ENCODE data around the gene PAQR5. TPM values are rescaled to one million over a fixed set of nuclear protein-coding genes. Genes with fewer than 3 reads are reported as not detected.

The PAQR5 gene
- total RNA-seq, 4 donors from 2014 or later = 0.27 to 2.6 (median 1.4) TPM

GRCh38 chr15:69342460-69343076 lies 43.9 kb downstream of the PAQR5 start:
- no peak for ATAC-seq
- no peak overlapping the region for H3K4me3 ChIP-seq
- peaks cover 7% of the 10 kb centered on the region for H3K27me3 ChIP-seq
- WGBS, 2 donors (ENCODE audit: low coverage in 1 of 2) = 60 to 62% methylated on average over 1 to 2 of the region's 3 CpGs
- H3K27ac ChIP-seq = no peak overlapping the region
- H3K36me3 ChIP-seq = no peaks in the 10 kb centered on the region
- no peak for TF ChIP-seq CTCF (IDR thresholded peaks at IDR 0.05)
- no peak for TF ChIP-seq POLR2A (IDR thresholded peaks at IDR 0.05)
- no peak for TF ChIP-seq POLR2AphosphoS5 (IDR thresholded peaks at IDR 0.05)
- TF ChIP-seq EP300 (IDR thresholded peaks at IDR 0.05) = no peak
- H3K4me1 ChIP-seq = no peaks in the 10 kb centered on the region
- H3K9me3 ChIP-seq = no peaks in the 10 kb centered on the region

GRCh38 chr15:69343133-69343532 lies 44.4 kb downstream of the PAQR5 start:
- no peak overlapping the region for H3K4me3 ChIP-seq
- WGBS, 2 donors (ENCODE audit: low coverage in 1 of 2) = 17 to 20% methylated on average over 2 of the region's 2 CpGs

GRCh38 chr15:69344238-69344637 lies 45.5 kb downstream of the PAQR5 start:
- WGBS, 2 donors (ENCODE audit: low coverage in 1 of 2) = 83 to 100% methylated on average over 1 to 2 of the region's 2 CpGs
- no peak for ATAC-seq
- peaks cover 12% of the 10 kb centered on the region for H3K27me3 ChIP-seq
- H3K4me1 ChIP-seq = no peaks in the 10 kb centered on the region
- H3K27ac ChIP-seq = no peak overlapping the region
- H3K9me3 ChIP-seq = no peaks in the 10 kb centered on the region
- TF ChIP-seq POLR2A (IDR thresholded peaks at IDR 0.05) (no peak), POLR2AphosphoS5 (IDR thresholded peaks at IDR 0.05) (no peak), CTCF (IDR thresholded peaks at IDR 0.05) (no peak), EP300 (IDR thresholded peaks at IDR 0.05) (no peak)
- H3K4me3 ChIP-seq = no peak overlapping the region
- H3K36me3 ChIP-seq = no peaks in the 10 kb centered on the region

More at GRCh38 chr15:69343133-69343532, 44.4 kb downstream of the PAQR5 start:
- H3K4me1 ChIP-seq = no peaks in the 10 kb centered on the region
- no peak for ATAC-seq
- H3K27ac ChIP-seq = no peak overlapping the region
- no peaks in the 10 kb centered on the region for H3K9me3 ChIP-seq
- TF ChIP-seq EP300 (IDR thresholded peaks at IDR 0.05) (no peak), CTCF (IDR thresholded peaks at IDR 0.05) (no peak), POLR2AphosphoS5 (IDR thresholded peaks at IDR 0.05) (no peak), POLR2A (IDR thresholded peaks at IDR 0.05) (no peak)
- peaks cover 12% of the 10 kb centered on the region for H3K27me3 ChIP-seq
- H3K36me3 ChIP-seq = no peaks in the 10 kb centered on the region

- no peak for TF ChIP-seq EP300 (IDR thresholded peaks at IDR 0.05)
- no peak for TF ChIP-seq POLR2AphosphoS5 (IDR thresholded peaks at IDR 0.05)
- no peak for TF ChIP-seq CTCF (IDR thresholded peaks at IDR 0.05)
- TF ChIP-seq POLR2A (IDR thresholded peaks at IDR 0.05) = no peak
- Histone ChIP-seq H3K4me1 (no peaks in the 10 kb centered on the region), H3K36me3 (no peaks in the 10 kb centered on the region), H3K27me3 (peaks cover 12% of the 10 kb centered on the region), H3K9me3 (no peaks in the 10 kb centered on the region), H3K4me3 (no peak overlapping the region), H3K27ac (no peak overlapping the region)
- 71 to 84% methylated on average over 3 to 4 of the region's 5 CpGs for WGBS, 2 donors (ENCODE audit: low coverage in 1 of 2)
- ATAC-seq = no peak
These were observed 47.4 kb downstream of the PAQR5 start for GRCh38 chr15:69346112-69346511.

GRCh38 chr15:69351333-69351732 lies 52.6 kb downstream of the PAQR5 start:
- Histone ChIP-seq H3K9me3 (no peaks in the 10 kb centered on the region), H3K27me3 (peaks cover 5% of the 10 kb centered on the region), H3K4me3 (no peak overlapping the region), H3K27ac (no peak overlapping the region), H3K36me3 (no peaks in the 10 kb centered on the region), H3K4me1 (no peaks in the 10 kb centered on the region)
- ATAC-seq = no peak
- TF ChIP-seq CTCF (IDR thresholded peaks at IDR 0.05) (no peak), EP300 (IDR thresholded peaks at IDR 0.05) (no peak), POLR2A (IDR thresholded peaks at IDR 0.05) (no peak), POLR2AphosphoS5 (IDR thresholded peaks at IDR 0.05) (no peak)
- WGBS, 2 donors (ENCODE audit: low coverage in 1 of 2) = 88 to 97% methylated on average over 2 to 4 of the region's 4 CpGs

Measured in gastroesophageal sphincter (tissue), 4 donors.